Adrenal gland (tissue), 12 donors: ENCODE measurements around the gene FBXO21. TPM values are rescaled to one million over a fixed set of nuclear protein-coding genes. Genes with fewer than 3 reads are reported as not detected.
A peak's percentile ranks its signal among the peaks of the same experiment; 100 is the strongest.

ENCODE experiments used
- DNase-seq, 7 donors: peaks; one replicate each; pipeline ENCODE4 v3.0.0-alpha.2; 2019 to 2020
- H3K27ac ChIP-seq, 5 donors: fragments of 200-600 bp; sonication (generic) in 4 of 5; 1 replicate in 3 of 5; 2 replicates in 2 of 5; pipeline versions ENCODE4 v1.5.1 to v1.8.0; 2016 to 2020; ENCODE audit warnings: mild to moderate bottlenecking in 1 of 5
- H3K27me3 ChIP-seq: fragments of 200-600 bp; 2 replicates; pipeline ENCODE4 v1.8.0; 2021
- H3K36me3 ChIP-seq, 2 donors: fragments of 200-600 bp; replicated peaks in 1 of 2; 1 replicate in 1 of 2; 2 replicates in 1 of 2; pipeline versions ENCODE4 v1.5.1 to v1.8.0; 2018 to 2022
- H3K4me1 ChIP-seq, 2 donors: fragments of 200-600 bp; replicated peaks in 1 of 2; 1 replicate in 1 of 2; 2 replicates in 1 of 2; pipeline versions ENCODE4 v1.5.1 to v1.8.0; 2018 to 2021
- H3K4me3 ChIP-seq, 4 donors: fragments of 200-600 bp; sonication (generic) in 3 of 4; one replicate each; pipeline ENCODE4 v1.5.1; 2016 to 2018
- H3K9me3 ChIP-seq, 3 donors: fragments of 200-600 bp; sonication (generic) in 1 of 3; replicated peaks in 1 of 3; 1 replicate in 2 of 3; 2 replicates in 1 of 3; pipeline versions ENCODE4 v1.5.1 to v1.8.0; 2016 to 2021
- POLR2A ChIP-seq, 2 donors: fragments of 450-650 bp; IDR thresholded peaks; one replicate each; pipeline ENCODE4 v1.6.1; 2017; ENCODE audit warnings: antibody characterized with exemption in 2 of 2, mild to moderate bottlenecking in 2 of 2, moderate library complexity in 1 of 2
- WGBS, 4 donors: extraction: QIAGEN DNeasy Blood & Tissue Kit in 2 of 4; methylation state at CpG; one replicate each; pipeline versions ENCODE4 v1.1.5 to v1.1.7; 2013 to 2017; 5-methylcytosine and 5-hydroxymethylcytosine counted together
- intact Hi-C, 2 donors: fragments of 100-400 bp; cut with DNase I; formaldehyde crosslinking; loops; one replicate each; pipeline versions ENCODE4 v1.14.1 to v1.15.0; 2022 to 2023
- polyA plus RNA-seq, 3 donors: library from polyadenylated mRNA; stranded (reverse); fragments of 200-250 nt in 2 of 3; fragments of 350-450 nt in 1 of 3; fragmentation: Illumina TruSeq in 1 of 3; extraction: RNeasy Lipid Tissue Mini Kit (QIAGEN cat#74804) in 1 of 3; gene quantifications; one replicate each; pipeline ENCODE4 v1.2.3, GENCODE V29; 2013 to 2014
- total RNA-seq, 9 donors: library from RNA; depleted of rRNA in 4 of 9; stranded (reverse); fragments of >200 nt in 4 of 9; fragments of 120-200 nt in 1 of 9; fragmentation: NEBNext Ultra II Directional in 1 of 9; extraction: Animal tissue kit (Norgen Biotek cat#: 25700) in 1 of 9; gene quantifications; one replicate each; pipeline versions ENCODE4 v1.1.0 to v1.2.4, GENCODE V29; 2013 to 2023
- TF ChIP-seq, protein P1 (sequence below), 6 experiments: fragments of 450-650 bp in 4 of 6; fragments of 200-600 bp in 2 of 6; sonication (generic) in 1 of 6; IDR thresholded peaks; 1 replicate in 5 of 6; 2 replicates in 1 of 6; pipeline versions ENCODE4 v1.5.1 to v1.8.0; 2016 to 2021; ENCODE audit warnings: antibody characterized with exemption in 6 of 6, mild to moderate bottlenecking in 2 of 6, moderate library complexity in 1 of 6
- donor health status: healthy with polysubstance abuse.
- donor health status: Bipolar disorder and iron deficiency.
- donor health status: DM: yes; HTN: yes; CAD: no.
- donor health status: DM: no; HTN: no; CAD: no.
- donor health status: DM: no; HTN: no; CAD: no.
- donor health status: DM: yes; HTN: yes; CAD: no.

The FBXO21 gene
- total and polyA plus RNA-seq, 12 donors = 22.8 to 309 (median 103) TPM

DNA sequence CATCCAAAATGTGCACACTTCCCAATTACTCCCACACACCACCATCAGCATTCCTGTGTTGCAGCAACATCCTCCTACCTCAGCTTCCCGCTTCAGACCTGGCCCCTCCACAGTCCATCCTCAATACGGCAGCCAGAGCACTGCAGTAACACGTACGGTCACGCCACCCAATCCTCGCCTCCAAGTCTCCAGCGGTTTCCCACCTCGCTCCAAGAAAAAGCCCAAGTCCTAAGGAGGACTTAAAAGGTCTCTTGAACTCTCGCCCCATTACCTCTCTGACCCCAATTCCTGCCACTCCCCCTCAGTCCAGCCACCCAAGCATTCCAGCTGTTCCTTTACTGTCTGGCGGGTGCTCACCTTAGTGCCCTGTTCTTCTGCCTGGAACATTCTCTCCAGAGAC, 12.0 kb downstream of the FBXO21 start:
- Histone ChIP-seq H3K27ac (no peak overlapping the region), H3K4me1 (peaks cover 0 to 8% of the 10 kb centered on the region in 2 donors), H3K4me3 (no peak overlapping the region), H3K36me3 (peaks cover 0 to 77% of the 10 kb centered on the region in 2 donors), H3K9me3 (no peaks in the 10 kb centered on the region), H3K27me3 (no peaks in the 10 kb centered on the region)
- DNase-seq = peak in 1 of 7 donors; percentile 44
- 87 to 98% (median 96%) methylated on average over 10 of the region's 10 CpGs for WGBS, 4 donors
- intact Hi-C loops = no loop called here
- TF ChIP-seq POLR2A (IDR thresholded peaks at IDR 0.05) = no peak
- TF ChIP-seq, protein P1, sequence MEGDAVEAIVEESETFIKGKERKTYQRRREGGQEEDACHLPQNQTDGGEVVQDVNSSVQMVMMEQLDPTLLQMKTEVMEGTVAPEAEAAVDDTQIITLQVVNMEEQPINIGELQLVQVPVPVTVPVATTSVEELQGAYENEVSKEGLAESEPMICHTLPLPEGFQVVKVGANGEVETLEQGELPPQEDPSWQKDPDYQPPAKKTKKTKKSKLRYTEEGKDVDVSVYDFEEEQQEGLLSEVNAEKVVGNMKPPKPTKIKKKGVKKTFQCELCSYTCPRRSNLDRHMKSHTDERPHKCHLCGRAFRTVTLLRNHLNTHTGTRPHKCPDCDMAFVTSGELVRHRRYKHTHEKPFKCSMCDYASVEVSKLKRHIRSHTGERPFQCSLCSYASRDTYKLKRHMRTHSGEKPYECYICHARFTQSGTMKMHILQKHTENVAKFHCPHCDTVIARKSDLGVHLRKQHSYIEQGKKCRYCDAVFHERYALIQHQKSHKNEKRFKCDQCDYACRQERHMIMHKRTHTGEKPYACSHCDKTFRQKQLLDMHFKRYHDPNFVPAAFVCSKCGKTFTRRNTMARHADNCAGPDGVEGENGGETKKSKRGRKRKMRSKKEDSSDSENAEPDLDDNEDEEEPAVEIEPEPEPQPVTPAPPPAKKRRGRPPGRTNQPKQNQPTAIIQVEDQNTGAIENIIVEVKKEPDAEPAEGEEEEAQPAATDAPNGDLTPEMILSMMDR (IDR thresholded peaks at IDR 0.05) = no peak

DNA sequence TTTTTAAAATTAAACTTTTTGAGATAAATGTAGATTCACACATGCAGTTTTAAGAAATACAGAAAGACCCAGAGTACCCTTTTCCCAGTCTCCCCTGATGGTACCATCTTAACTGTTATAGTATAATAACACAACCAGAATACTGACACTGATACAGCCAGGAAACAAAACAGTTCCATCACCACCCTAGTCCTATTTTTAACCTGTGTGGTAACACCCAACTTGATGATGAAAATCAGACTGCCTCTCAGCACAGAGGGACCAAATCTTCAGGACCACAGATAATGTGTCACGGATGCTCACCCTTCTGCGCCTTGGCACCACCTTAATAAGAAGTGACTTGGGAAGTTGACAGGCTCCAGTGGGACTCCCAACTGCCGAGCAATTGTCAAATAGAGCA, 18.1 kb downstream of the FBXO21 start:
- H3K27me3 ChIP-seq = no peaks in the 10 kb centered on the region
- TF ChIP-seq, protein P1 (IDR thresholded peaks at IDR 0.05) = no peak
- no peak for TF ChIP-seq POLR2A (IDR thresholded peaks at IDR 0.05)
- no peaks in the 10 kb centered on the region for H3K9me3 ChIP-seq
- H3K27ac ChIP-seq = no peak overlapping the region
- 94 to 99% (median 98%) methylated on average over 3 of the region's 3 CpGs for WGBS, 4 donors
- intact Hi-C loops = no loop called here
- H3K4me1 ChIP-seq = peaks cover 10 to 23% of the 10 kb centered on the region in 2 donors
- no peak overlapping the region for H3K4me3 ChIP-seq
- no peak for DNase-seq
- H3K36me3 ChIP-seq = peaks cover 0 to 79% of the 10 kb centered on the region in 2 donors

DNA sequence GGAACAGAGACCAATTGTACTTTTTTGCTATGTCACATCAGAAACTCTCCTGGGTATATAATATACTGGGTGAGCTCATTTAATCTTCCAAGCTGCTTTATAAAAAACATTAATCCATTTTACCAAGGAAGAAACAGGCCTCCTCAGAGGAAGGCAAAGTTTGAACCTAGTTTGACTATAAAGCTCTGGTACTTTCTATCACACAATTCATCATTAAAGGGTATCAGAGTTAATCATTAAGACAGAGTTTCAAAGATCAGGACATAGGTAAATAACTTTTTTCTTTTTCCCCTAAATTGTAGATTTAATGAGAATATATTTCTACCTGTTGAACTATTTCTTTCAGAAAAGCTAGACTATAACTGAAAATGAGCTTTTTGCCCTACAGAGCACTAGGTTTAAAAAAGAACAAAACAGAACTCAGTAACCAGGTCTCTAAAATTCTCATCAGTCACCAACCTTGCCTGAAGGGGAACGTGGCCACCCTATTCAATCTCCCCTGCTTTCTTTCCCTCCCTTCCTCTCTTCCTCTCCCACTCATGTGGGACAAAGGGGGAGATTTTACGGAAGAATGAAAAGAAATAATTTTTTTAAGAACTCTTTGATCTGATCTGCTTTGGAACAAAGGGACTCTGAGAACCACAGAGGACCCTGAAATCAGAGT, 18.6 kb downstream of the FBXO21 start:
- TF ChIP-seq POLR2A (IDR thresholded peaks at IDR 0.05) = no peak
- TF ChIP-seq, protein P1 (IDR thresholded peaks at IDR 0.05) = no peak
- Histone ChIP-seq H3K36me3 (peaks cover 0 to 79% of the 10 kb centered on the region in 2 donors), H3K27ac (peak overlapping the region in 1 of 5 donors; percentile 3), H3K9me3 (no peaks in the 10 kb centered on the region), H3K4me3 (no peak overlapping the region), H3K4me1 (peaks cover 10 to 18% of the 10 kb centered on the region in 2 donors), H3K27me3 (no peaks in the 10 kb centered on the region)
- DNase-seq = no peak
- WGBS, 4 donors = 80 to 95% (median 90%) methylated on average over 2 of the region's 2 CpGs
- intact Hi-C loops = no loop called here

DNA sequence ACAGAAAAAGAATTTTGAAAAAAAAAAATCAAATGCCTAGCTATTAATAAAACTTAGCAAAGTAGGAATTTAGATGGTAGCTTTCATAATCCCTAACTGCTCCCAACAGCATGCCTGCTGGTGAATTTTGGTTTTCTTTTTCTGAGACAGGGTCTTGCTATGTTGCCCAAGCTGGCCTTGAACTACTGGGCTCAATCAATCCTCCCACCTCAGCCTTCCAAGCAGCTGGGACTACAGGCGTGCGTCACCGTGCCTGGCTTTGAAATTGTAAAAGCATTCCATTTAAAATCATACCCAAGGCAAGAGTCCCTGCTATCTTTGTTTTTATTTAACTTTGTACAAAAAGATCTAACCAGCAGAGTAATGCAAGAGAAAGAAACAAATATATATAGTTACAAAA, 20.7 kb downstream of the FBXO21 start:
- H3K27me3 ChIP-seq = no peaks in the 10 kb centered on the region
- peak in 6 of 7 donors; percentile 86 to 93 (median 89) for DNase-seq
- no peak overlapping the region for H3K4me3 ChIP-seq
- no peaks in the 10 kb centered on the region for H3K9me3 ChIP-seq
- 44 to 58% (median 56%) methylated on average over 3 of the region's 3 CpGs for WGBS, 4 donors
- intact Hi-C loops = no loop called here
- TF ChIP-seq, protein P1 (IDR thresholded peaks at IDR 0.05) = peak in 5 of 6 experiments; percentile 26 to 50 (median 37)
- peak in 1 of 2 donors; percentile 31 for TF ChIP-seq POLR2A (IDR thresholded peaks at IDR 0.05)
- H3K4me1 ChIP-seq = peaks cover 10 to 15% of the 10 kb centered on the region in 2 donors
- peaks cover 0 to 82% of the 10 kb centered on the region in 2 donors for H3K36me3 ChIP-seq
- H3K27ac ChIP-seq = peak overlapping the region in 2 of 5 donors; percentile 51 to 61
